CD4-positive, alpha-beta T cell treated with Interleukin-10 for 1 hour (primary cell): ENCODE results near the gene NEDD1.

Source experiments
- DNase-seq: peaks from one replicate; pipeline ENCODE4 v3.0.0-alpha.2; 2020

NEDD1 gene

GRCh38 chr12:96906498-96906848, 584 bp upstream of the NEDD1 start:
- no peak for DNase-seq

- DNase-seq, result peak; percentile 40
These were observed 790 bp downstream of the NEDD1 start for GRCh38 chr12:96907671-96908422.

GRCh38 chr12:96908423-96908675, 1.3 kb downstream of the NEDD1 start:
- no peak for DNase-seq

GRCh38 chr12:96912261-96912660, 5.2 kb downstream of the NEDD1 start:
- DNase-seq, result no peak

- no peak for DNase-seq
These were observed 5.9 kb downstream of the NEDD1 start for GRCh38 chr12:96912943-96913342.

GRCh38 chr12:96919510-96920210, 12.6 kb downstream of the NEDD1 start:
- no peak for DNase-seq

GRCh38 chr12:96948782-96949181, 41.7 kb downstream of the NEDD1 start:
- no peak for DNase-seq

GRCh38 chr12:96979532-96979931, 72.5 kb downstream of the NEDD1 start:
- DNase-seq, result no peak

- DNase-seq, result no peak
These were observed 73.9 kb downstream of the NEDD1 start for GRCh38 chr12:96980991-96981414.

GRCh38 chr12:96981911-96982310, 74.9 kb downstream of the NEDD1 start:
- no peak for DNase-seq

GRCh38 chr12:96982671-96983070, 75.6 kb downstream of the NEDD1 start:
- no peak for DNase-seq

- DNase-seq, result peak; percentile 51
These were observed 78.7 kb downstream of the NEDD1 start for GRCh38 chr12:96985515-96986362.

GRCh38 chr12:96986883-96987523, 79.9 kb downstream of the NEDD1 start:
- peak; percentile 17 for DNase-seq

- no peak for DNase-seq
These were observed 81.9 kb downstream of the NEDD1 start for GRCh38 chr12:96988919-96989318.

- DNase-seq, result no peak
These were observed 82.9 kb downstream of the NEDD1 start for GRCh38 chr12:96989916-96990315.

GRCh38 chr12:96994900-96995299, 87.8 kb downstream of the NEDD1 start:
- no peak for DNase-seq

- no peak for DNase-seq
These were observed 88.8 kb downstream of the NEDD1 start for GRCh38 chr12:96995861-96996260.

- no peak for DNase-seq
These were observed 90.9 kb downstream of the NEDD1 start for GRCh38 chr12:96997797-96998484.

- DNase-seq, result no peak
These were observed 96.2 kb downstream of the NEDD1 start for GRCh38 chr12:97003276-97003675.
